Neuron (in vitro differentiated cells): ENCODE results near the gene ARPIN.
"Not testable (repeated sequence)": the region's sequence is repeated elsewhere in the genome, so short reads cannot be mapped to it uniquely, and the experiment has no call there.

ENCODE experiments used
- H2AFZ ChIP-seq: one replicate; pipeline ENCODE4 v1.6.1; 2013; ENCODE audit warnings: low read depth, mild to moderate bottlenecking, inconsistent platforms, low read length, moderate library complexity
- H3K27me3 ChIP-seq: one replicate; pipeline ENCODE4 v1.6.1; 2013; ENCODE audit warnings: low read length; ENCODE audit not compliant: insufficient read depth
- H3K36me3 ChIP-seq: one replicate; pipeline ENCODE4 v1.6.1; 2013; ENCODE audit warnings: low read length; ENCODE audit not compliant: insufficient read depth
- H3K4me1 ChIP-seq: one replicate; pipeline ENCODE4 v1.6.1; 2013; ENCODE audit warnings: low read length; ENCODE audit not compliant: insufficient read depth
- H3K4me3 ChIP-seq: 2 replicates; pipeline ENCODE4 v1.5.1; 2013; ENCODE audit warnings: mild to moderate bottlenecking, low read length, moderate library complexity
- H3K9me3 ChIP-seq: one replicate; pipeline ENCODE4 v1.6.1; 2013; ENCODE audit warnings: low read length

ARPIN gene

DNA sequence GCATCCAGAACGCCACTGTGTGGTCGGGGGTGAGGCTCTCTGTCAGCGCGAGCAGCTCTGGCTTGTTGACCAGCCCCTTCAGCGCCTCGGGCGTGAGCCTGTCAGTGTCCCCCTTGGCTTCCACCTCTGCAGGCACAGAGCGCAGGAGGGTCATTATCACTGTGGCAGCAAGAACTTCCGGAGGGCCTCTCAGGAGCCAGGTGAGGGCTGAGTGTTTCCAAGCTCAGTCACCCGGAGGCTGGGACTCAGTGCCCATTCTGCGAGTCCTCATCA lies 9.0 kb downstream of the ARPIN start:
- Histone ChIP-seq H3K36me3 (peaks cover 59% of the 10 kb centered on the region), H3K4me1 (no peaks in the 10 kb centered on the region), H3K27me3 (no peaks in the 10 kb centered on the region), H2AFZ (no peak overlapping the region), H3K4me3 (no peak overlapping the region), H3K9me3 (no peaks in the 10 kb centered on the region)

DNA sequence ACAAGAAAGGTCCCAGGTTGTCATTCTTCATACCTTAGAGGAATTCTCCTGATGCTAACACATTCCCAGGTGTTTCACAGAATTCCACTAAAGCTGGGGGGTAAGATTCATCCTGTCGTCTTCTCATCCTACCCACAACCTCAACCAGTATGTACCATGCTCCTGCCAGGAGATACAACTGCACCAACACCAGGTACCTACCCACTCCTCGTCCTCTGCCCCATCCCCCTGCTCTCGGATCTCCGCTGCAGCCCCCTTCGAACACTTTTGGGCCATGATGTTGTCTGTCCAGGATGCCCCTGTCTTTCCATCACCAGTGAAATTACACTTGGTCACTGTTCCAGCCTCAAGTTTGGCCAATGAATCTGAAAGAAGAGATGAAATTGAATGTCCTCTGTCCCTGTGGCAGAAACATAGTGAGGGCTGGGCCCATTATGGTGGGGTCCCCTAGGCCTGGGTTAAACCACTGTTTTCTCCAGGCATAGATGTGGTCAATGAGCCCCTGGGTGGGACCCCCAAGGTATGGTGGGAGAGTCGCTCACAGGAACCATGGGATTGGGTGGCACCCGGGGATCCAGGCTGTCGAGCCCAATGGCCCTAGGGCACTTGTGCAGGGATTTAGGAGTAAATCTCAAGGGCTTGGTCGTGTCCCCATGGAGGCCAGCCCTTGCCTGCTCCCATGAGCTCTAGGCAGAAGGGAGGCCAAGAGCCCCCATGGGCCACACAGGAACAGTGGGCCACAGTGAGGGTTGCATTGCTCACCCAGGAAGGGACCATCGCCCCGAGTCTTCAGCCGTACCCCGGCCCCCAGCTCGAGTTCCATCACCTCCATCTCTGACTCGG lies 9.5 kb downstream of the ARPIN start:
- Histone ChIP-seq H3K4me3 (no peak overlapping the region), H3K9me3 (no peaks in the 10 kb centered on the region), H2AFZ (no peak overlapping the region), H3K27me3 (no peaks in the 10 kb centered on the region), H3K4me1 (no peaks in the 10 kb centered on the region), H3K36me3 (peaks cover 57% of the 10 kb centered on the region)

GRCh38 chr15:89900849-89901248 lies 11.9 kb downstream of the ARPIN start:
- Histone ChIP-seq H3K27me3 (no peaks in the 10 kb centered on the region), H3K4me3 (no peak overlapping the region), H3K9me3 (no peaks in the 10 kb centered on the region), H2AFZ (no peak overlapping the region), H3K36me3 (peaks cover 43% of the 10 kb centered on the region), H3K4me1 (no peaks in the 10 kb centered on the region)

DNA sequence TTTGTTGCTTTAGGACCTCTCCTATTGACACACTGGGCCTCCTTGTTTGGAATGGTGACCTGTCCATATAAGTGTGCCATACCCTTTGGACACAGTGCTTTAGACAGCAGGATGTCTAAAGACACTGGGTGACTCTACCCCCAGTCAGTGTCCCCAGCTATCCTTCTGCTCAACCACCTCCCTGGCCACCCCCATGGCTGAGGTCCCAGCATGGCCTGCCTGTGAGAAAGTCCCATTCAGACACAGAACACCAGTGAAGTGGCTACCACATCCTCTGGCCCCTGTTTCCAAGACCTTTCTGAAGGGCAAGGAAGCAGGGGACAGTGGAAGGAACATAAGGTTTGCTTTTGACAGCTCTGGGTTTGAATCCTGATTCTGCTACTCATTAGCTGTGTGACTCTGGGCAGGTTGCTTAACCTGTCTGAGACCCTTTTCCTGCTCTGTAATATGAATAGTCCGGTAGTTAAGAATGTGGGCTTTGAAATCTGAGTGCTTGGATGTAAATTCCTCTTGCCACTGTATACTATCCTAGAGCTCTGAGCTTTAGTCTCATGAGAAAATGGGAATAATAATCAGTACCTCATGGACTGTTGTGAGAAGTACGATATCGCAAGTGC lies 12.7 kb downstream of the ARPIN start:
- Histone ChIP-seq H3K4me3 (no peak overlapping the region), H3K27me3 (no peaks in the 10 kb centered on the region), H2AFZ (no peak overlapping the region), H3K36me3 (peaks cover 39% of the 10 kb centered on the region), H3K4me1 (no peaks in the 10 kb centered on the region), H3K9me3 (no peaks in the 10 kb centered on the region)

DNA sequence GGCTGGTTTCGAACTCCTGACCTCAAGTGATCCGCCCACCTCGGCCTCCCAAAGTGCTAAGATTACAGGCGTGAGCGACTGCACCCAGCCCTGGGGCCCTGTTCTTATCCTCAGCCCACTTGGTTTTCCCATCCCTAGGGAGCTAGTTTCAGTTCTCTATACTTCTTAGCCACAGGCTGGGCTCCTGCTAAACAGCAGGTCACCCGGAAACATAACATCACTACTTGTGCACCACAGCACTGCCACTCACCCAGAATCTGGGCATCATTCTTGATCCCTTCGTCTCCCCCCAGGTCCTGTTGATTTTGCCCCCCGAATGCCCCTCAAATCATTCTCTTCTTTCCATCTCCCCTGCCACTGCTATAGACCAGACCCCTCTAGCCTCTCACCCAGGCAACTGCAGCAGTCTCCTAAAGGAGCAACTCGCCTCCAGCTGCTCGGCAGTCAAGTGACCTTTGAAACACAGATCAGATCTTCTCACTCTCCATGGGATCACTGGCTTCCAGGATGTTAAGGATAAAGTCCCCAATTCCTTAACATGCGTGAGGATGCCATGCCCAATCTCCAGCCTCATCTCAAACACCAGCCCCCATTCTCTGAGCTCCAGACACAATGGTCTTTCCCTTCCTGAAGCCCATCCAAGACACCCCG lies 13.3 kb downstream of the ARPIN start:
- Histone ChIP-seq H3K27me3 (no peaks in the 10 kb centered on the region), H3K4me3 (no peak overlapping the region), H3K36me3 (peaks cover 35% of the 10 kb centered on the region), H3K4me1 (peaks cover under 1% of the 10 kb centered on the region), H3K9me3 (no peaks in the 10 kb centered on the region), H2AFZ (no peak overlapping the region)

- Histone ChIP-seq H3K9me3 (no peaks in the 10 kb centered on the region), H3K4me3 (no peak overlapping the region), H3K27me3 (no peaks in the 10 kb centered on the region), H2AFZ (no peak overlapping the region), H3K4me1 (peaks cover 2% of the 10 kb centered on the region), H3K36me3 (peaks cover 28% of the 10 kb centered on the region)
Measured at GRCh38 chr15:89898614-89899294, 14.0 kb downstream of the ARPIN start.

DNA sequence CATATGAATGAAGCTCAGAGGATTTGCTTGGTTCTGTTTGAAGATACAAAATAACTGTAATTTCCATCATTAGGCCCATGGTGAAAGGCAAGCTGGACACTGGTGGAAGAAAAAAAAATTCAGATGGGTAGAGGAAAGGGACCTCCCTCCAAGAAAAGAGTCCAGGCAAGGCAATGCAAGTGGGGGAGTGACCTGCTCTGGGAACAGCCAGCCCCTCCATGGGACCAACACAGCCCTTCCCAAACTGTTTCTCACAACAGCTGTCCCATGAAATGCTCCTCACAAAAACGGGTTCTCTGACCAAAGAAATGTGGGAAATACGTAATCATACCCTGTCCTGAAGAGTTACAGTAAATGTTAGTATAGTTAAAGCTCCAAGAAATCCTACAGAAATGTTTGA lies 14.6 kb downstream of the ARPIN start:
- Histone ChIP-seq H3K27me3 (no peaks in the 10 kb centered on the region), H3K4me3 (no peak overlapping the region), H3K9me3 (no peaks in the 10 kb centered on the region), H3K36me3 (peaks cover 22% of the 10 kb centered on the region), H2AFZ (no peak overlapping the region), H3K4me1 (peaks cover 4% of the 10 kb centered on the region)

DNA sequence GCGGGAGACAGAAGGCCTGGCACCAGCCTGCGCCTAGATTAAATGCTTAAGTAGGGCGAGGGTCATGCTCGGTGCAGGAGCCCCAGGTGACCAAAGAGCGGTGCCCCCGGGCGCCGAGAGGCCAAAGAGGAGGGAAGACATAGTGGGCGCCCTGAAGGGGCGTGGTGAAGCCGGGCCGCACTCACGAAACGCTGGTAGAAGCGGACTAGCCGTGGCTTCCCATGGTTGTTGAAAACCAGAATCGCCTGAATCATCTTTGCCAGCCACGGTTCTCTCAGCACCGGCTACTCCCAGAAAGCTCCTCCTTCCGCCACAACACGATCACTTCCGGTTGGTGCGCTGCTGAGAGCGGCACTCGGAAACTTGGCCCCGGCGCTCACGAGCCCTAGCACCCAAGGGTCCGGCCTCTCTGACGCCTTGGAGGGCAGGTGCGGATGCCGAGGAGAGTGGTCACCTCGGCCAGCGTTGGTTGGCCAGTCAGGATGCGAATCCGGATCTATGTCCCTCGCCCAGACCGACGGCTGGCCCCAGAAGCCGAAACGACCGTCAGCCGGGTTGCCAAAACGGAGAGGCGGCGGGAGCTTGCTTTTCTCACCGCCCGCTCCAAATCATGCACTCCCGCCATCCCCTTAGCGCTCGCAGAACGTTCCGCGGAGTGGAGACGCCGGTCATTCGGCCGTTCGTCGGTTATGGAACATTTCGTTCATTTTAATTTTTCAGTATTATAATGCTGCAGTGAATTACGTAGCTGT lies 18.9 kb downstream of the ARPIN start, which contains the start of gene AP3S2:
TSS of gene AP3S2 (minus strand) at position 299 of the 752 bp plus-strand sequence. CDS start at position 254, 45 bp downstream.
- peak within 1 kb of the TSS; percentile 95 for H3K4me3 ChIP-seq
- H3K9me3 ChIP-seq: no peaks in the 10 kb centered on the region
- H3K36me3 ChIP-seq: peaks cover 5% of the 10 kb centered on the region
- H3K4me1 ChIP-seq: peaks cover 7% of the 10 kb centered on the region
- peak within 1 kb of the TSS; percentile 82 for H2AFZ ChIP-seq
- no peaks in the 10 kb centered on the region for H3K27me3 ChIP-seq

DNA sequence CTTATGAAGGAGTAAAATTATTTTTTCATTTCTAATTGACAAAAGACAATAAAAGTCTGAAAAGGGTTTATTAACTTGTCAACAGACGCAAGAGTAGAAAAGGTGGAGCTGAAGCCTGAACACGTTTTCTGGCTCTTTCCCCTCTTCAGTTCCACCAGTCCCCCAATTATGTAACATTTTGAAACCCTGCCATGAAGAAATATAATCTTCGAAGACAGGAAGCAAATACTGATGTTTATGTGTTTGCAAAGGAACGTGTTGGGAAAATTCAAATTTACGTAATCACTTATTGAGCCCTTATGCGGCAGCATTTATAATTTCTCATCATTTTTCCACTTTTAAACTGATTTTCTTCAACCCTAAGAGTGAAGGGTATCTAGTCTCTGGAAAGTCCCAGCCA lies 19.7 kb downstream of the ARPIN start:
- peak overlapping the region; percentile 95 for H3K4me3 ChIP-seq
- H3K9me3 ChIP-seq: no peaks in the 10 kb centered on the region
- peaks cover 13% of the 10 kb centered on the region for H3K36me3 ChIP-seq
- no peaks in the 10 kb centered on the region for H3K27me3 ChIP-seq
- peaks cover 7% of the 10 kb centered on the region for H3K4me1 ChIP-seq
- H2AFZ ChIP-seq: peak overlapping the region; percentile 82

DNA sequence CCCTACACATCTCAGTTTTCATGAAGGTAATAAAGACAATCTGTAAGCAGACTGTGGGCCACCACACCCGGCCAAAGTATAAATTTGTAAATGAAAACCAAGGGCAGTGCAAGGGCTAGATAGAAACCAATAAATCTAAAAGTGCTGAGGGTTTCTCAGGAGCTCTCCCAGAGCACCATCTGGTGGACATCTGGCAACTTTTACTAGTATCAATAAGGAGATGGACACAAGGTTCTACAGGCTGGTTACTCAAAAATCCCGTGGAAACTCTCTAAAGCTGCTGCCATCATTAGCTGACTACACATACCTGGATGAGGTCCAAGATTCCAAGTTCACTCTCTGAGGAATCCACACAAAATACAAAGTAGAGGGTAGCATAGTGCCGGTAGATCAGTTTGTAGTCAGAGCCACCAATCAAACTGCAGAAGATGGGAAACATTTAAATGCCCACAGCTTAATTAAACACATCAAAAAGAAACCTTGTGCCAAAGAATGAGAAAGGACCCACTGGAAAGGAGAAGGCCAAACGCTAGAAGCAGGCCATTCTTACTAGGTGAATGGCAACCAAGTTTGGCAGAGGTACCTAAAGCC lies 24.4 kb downstream of the ARPIN start:
- Histone ChIP-seq H3K4me3 (no peak overlapping the region), H3K4me1 (peaks cover 5% of the 10 kb centered on the region), H3K36me3 (peaks cover 34% of the 10 kb centered on the region), H3K27me3 (no peaks in the 10 kb centered on the region), H2AFZ (no peak overlapping the region), H3K9me3 (no peaks in the 10 kb centered on the region)

DNA sequence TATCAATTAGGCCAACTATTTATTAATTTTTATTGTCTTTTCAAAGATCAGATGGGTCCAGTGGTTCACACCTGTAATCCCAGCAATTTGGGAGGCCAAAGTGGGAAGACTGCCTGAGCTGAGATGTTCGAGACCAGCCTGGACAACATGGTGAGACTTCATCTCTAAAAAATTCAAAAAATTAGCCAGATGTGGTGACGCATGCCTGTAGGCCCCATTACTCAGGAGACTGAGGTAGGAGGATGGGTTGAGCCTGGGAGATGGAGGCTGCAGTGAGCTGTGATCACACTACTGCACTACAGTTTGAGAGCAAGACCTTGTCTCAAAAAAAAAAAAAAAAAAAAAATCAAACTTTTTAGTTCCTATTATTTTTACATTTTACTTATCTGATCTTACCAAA lies 27.1 kb downstream of the ARPIN start:
- no peaks in the 10 kb centered on the region for H3K4me1 ChIP-seq
- H2AFZ ChIP-seq: no peak overlapping the region
- peaks cover 36% of the 10 kb centered on the region for H3K36me3 ChIP-seq
- no peaks in the 10 kb centered on the region for H3K27me3 ChIP-seq
- H3K9me3 ChIP-seq: no peaks in the 10 kb centered on the region
- H3K4me3 ChIP-seq: no peak overlapping the region

GRCh38 chr15:89885179-89885578 lies 27.6 kb downstream of the ARPIN start:
- peaks cover 36% of the 10 kb centered on the region for H3K36me3 ChIP-seq
- H3K4me1 ChIP-seq, H3K4me3 ChIP-seq, H3K27me3 ChIP-seq, H2AFZ ChIP-seq, H3K9me3 ChIP-seq: not testable (repeated sequence)
